Activated CD8-positive, alpha-beta memory T cell treated with anti-CD3 and anti-CD28 coated beads for 24 hours (primary cell): ENCODE data around the gene PTGR2.
"Not testable (repeated sequence)": the region's sequence is repeated elsewhere in the genome, so short reads cannot be mapped to it uniquely, and the experiment has no call there.

Experiments
- DNase-seq: peaks from one replicate; pipeline ENCODE4 v3.0.0-alpha.2; 2020

Gene PTGR2

GRCh38 chr14:73887694-73888459 lies 36.2 kb downstream of the PTGR2 start:
- no peak for DNase-seq

GRCh38 chr14:73888460-73888725 lies 36.8 kb downstream of the PTGR2 start:
- DNase-seq, result no peak

GRCh38 chr14:73888971-73889370 lies 37.3 kb downstream of the PTGR2 start:
- no peak for DNase-seq

- no peak for DNase-seq
Measured at GRCh38 chr14:73889376-73889775, 37.7 kb downstream of the PTGR2 start.

- DNase-seq, result not testable (repeated sequence)
Measured at GRCh38 chr14:73894180-73894687, 42.6 kb downstream of the PTGR2 start.

GRCh38 chr14:73895939-73896338 lies 44.3 kb downstream of the PTGR2 start:
- DNase-seq, result no peak

GRCh38 chr14:73896521-73896920 lies 44.9 kb downstream of the PTGR2 start:
- DNase-seq, result no peak

GRCh38 chr14:73903028-73903427 lies 51.4 kb downstream of the PTGR2 start:
- no peak for DNase-seq

GRCh38 chr14:73909681-73910080 lies 58.0 kb downstream of the PTGR2 start:
- DNase-seq, result no peak

GRCh38 chr14:73913256-73913655 lies 61.6 kb downstream of the PTGR2 start:
- no peak for DNase-seq

GRCh38 chr14:73916324-73916723 lies 64.7 kb downstream of the PTGR2 start:
- no peak for DNase-seq

- not testable (repeated sequence) for DNase-seq
Measured at GRCh38 chr14:73919457-73919856, 67.8 kb downstream of the PTGR2 start.

- no peak for DNase-seq
Measured at GRCh38 chr14:73924337-73924736, 72.7 kb downstream of the PTGR2 start.
